Measurements from ENCODE around the gene CAMK2D.

Gene CAMK2D

GRCh38 chr4:113522433-113522832 lies 239.1 kb downstream of the CAMK2D start:
- TF ChIP-seq TAF1 (IDR thresholded peaks at IDR 0.05; ENCODE audit: borderline replicate concordance, insufficient read depth, low read length) = no peak

DNA sequence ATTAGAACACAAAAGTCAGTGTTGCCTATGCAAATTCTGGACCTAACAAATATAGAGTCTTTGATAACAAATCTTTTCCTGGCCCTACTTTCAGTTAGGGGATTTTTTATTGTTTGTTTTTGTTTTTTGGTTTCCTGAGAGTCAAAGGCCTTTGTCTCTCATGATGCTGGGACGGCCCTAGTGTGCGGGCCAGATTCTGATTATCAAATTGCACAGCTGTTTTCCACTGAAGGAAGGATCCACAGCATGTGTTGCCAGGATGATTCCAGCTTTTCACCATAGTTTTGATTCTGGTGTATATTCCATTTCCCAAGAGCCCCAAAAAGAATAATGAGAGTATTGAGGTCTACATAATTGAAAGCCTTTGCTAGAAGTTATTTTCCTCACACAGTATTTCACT lies 248.2 kb downstream of the CAMK2D start:
- TF ChIP-seq FOXP2 (optimal IDR thresholded peaks at IDR 0.05; ENCODE audit: borderline replicate concordance, extremely low read depth, extremely low read length, insufficient read depth) = no peak
- TF ChIP-seq REST (IDR thresholded peaks at IDR 0.05; ENCODE audit: insufficient read depth in 1 of 2, low read depth in 2 of 2, low read length in 2 of 2) = no peak
- TF ChIP-seq TAF1 (IDR thresholded peaks at IDR 0.05; ENCODE audit: borderline replicate concordance, insufficient read depth, low read length) = no peak
- TF ChIP-seq POLR2AphosphoS5 (IDR thresholded peaks at IDR 0.05; ENCODE audit: low read depth, low read length) = no peak
- TF ChIP-seq SIN3A (IDR thresholded peaks at IDR 0.05; ENCODE audit: borderline replicate concordance, insufficient read depth, low read length) = no peak

GRCh38 chr4:113512880-113513279 lies 248.7 kb downstream of the CAMK2D start:
- TF ChIP-seq SIN3A (IDR thresholded peaks at IDR 0.05; ENCODE audit: borderline replicate concordance, insufficient read depth, low read length) = no peak
- TF ChIP-seq REST (IDR thresholded peaks at IDR 0.05; ENCODE audit: insufficient read depth in 1 of 2, low read depth in 2 of 2, low read length in 2 of 2) = no peak
- no peak for TF ChIP-seq TAF1 (IDR thresholded peaks at IDR 0.05; ENCODE audit: borderline replicate concordance, insufficient read depth, low read length)
- no peak for TF ChIP-seq POLR2AphosphoS5 (IDR thresholded peaks at IDR 0.05; ENCODE audit: low read depth, low read length)
- no peak for TF ChIP-seq FOXP2 (optimal IDR thresholded peaks at IDR 0.05; ENCODE audit: borderline replicate concordance, extremely low read depth, extremely low read length, insufficient read depth)

- TF ChIP-seq POLR2AphosphoS5 (IDR thresholded peaks at IDR 0.05; ENCODE audit: low read depth, low read length) (no peak), TAF1 (IDR thresholded peaks at IDR 0.05; ENCODE audit: borderline replicate concordance, insufficient read depth, low read length) (no peak), FOXP2 (optimal IDR thresholded peaks at IDR 0.05; ENCODE audit: borderline replicate concordance, extremely low read depth, extremely low read length, insufficient read depth) (no peak), REST (IDR thresholded peaks at IDR 0.05; ENCODE audit: insufficient read depth in 1 of 2, low read depth in 2 of 2, low read length in 2 of 2) (no peak), SIN3A (IDR thresholded peaks at IDR 0.05; ENCODE audit: borderline replicate concordance, insufficient read depth, low read length) (no peak)
Observed at GRCh38 chr4:113511944-113512343, 249.6 kb downstream of the CAMK2D start.

DNA sequence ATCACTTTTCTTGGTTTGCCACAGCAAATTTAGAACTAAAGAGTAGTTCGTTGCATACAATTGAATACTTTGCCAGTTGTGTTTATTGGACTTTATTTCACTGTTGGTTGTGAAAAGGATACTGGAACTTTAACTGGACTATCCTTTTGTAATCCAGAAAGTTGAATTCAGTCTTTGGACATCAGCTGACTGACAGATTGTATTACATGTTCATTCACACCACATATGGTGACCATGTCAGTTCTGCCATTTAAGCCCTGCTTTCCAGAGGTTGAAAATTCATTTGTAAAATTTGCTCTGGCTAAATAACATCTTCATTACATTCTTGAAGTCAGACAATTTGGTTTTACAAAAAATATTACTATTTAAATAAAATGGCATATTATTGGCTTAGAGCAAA lies 251.7 kb downstream of the CAMK2D start:
- TF ChIP-seq SIN3A (IDR thresholded peaks at IDR 0.05; ENCODE audit: borderline replicate concordance, insufficient read depth, low read length) (no peak), TAF1 (IDR thresholded peaks at IDR 0.05; ENCODE audit: borderline replicate concordance, insufficient read depth, low read length) (no peak), FOXP2 (optimal IDR thresholded peaks at IDR 0.05; ENCODE audit: borderline replicate concordance, extremely low read depth, extremely low read length, insufficient read depth) (no peak), POLR2AphosphoS5 (IDR thresholded peaks at IDR 0.05; ENCODE audit: low read depth, low read length) (no peak), REST (IDR thresholded peaks at IDR 0.05; ENCODE audit: insufficient read depth in 1 of 2, low read depth in 2 of 2, low read length in 2 of 2) (no peak)

Measured in PFSK-1 (cell line).